ENCODE data around the gene MS4A10.

MS4A10 gene

DNA sequence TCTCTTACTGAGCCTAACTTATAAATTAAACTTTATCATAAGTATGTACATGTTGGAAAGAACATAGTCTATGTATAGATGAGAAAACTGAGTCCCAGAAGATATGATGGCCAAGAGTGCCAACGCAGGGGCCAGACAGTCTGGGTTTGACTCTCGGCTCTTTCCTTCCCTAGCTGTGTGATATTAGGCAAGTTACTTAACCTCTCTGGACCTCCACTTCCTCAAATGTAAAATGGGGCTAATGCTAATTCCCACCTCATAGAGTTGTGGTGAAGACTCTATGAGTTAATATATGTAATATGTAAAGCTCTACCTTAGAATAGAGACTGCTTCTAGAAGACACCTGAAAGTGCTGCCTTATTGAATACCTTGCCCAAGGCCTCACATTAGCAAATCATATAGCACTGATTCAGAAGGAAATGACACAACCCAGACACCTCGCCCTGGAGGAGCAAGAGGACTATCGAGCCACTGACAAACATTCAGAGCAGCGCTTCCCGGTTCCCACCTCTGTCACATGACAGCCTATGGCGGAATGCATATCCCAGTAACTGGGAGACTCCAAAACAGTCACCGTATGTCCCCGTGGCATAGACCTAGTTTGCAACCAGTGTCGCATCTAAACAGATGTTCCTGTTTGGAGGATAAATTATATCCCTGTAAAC lies 45.5 kb downstream of the MS4A10 start:
- no peak for DNase-seq

DNA sequence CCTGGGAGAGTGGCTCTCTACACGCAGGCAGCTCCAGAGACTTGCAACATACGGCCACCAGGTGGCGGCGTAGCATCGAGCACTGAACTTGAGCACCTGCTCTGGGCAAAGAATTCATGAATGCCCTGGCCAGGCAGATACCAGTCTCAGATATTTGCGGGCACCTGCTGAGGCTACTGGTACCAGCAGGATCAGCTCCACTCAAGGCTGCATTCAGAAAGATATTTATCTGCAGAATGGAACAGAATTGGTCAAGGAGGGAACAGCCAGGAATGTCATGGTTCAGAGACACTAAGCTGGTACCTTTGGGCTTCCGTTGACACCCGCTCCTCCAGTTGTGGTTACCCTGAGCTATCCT lies 46.0 kb downstream of the MS4A10 start:
- peak; percentile 81 for DNase-seq

DNA sequence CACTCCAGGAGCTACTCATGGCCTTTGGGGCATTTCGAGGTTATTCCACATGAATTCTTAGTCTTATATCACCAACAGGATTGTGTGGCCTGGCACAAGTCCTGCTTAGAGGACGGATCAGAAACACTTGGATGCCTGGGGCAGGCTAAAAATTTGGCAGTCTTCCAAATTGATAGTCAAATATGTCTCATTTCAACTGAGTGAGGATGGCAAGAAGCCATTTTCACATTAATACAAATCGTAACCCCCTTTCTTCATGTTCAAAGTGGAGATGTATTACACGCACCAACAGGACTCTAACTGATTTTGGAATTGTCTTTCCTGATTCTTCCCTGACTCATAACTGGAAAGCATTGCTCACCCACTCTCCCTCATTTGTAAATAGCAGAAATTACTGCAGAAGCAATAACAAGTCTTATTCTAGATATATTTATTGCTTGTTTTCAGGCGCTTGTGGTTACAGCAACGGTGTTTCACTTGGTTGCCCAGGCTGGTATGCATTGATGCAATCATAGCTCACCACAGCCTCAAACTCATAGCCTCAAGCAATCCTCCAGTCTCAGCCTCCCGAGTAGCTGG lies 46.5 kb downstream of the MS4A10 start:
- no peak for DNase-seq

DNA sequence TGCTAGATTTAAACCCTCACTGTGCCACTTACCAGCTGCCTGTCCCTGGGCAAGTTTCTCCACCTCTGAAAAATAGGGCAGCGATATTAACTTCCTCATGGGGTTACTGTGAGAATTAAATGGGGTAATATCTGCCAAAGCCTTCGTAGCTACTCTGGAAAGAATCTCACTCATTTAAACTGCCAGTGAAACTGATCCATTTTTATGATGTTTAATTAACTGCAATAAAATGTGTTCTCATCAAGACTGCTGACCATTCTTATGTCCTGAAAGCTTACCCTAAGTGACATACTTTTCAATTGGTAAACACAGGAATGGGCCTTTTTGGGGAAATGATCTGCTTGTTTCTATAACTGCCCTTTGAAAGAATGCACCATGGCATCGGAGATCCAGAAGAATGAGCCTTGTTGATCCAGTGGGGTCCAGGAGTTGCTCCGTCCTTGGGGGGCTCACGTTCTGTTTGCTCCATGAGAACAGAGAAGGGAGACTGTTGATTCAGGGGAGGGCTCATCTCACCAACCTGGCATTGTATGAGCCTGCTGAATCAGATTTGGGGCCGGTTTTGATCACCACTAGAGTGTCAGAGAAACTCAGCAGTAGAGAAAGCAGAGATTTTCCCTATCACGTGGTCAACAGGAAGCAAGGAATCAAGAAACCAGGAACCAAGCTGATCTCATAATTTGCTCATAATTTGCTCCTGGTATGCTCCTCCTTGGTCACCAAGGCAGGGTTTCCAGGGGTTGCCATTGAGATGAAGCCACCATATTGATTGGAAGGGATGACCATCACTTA lies 49.8 kb downstream of the MS4A10 start:
- no peak for DNase-seq

DNA sequence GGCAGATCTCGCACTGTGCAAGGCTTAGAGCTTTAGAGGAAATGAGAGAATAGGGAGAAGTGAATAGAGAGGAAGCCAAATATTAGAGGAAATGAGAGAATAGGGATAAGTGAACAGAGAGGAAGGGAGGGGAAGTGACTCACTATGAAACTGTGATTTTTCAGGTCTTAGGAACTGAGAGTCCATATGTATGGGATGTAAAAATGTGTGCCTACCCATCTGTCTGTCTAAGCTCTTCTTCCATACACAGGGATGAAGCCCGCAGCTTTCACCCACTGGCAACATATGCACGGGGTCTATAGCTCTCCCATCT lies 50.4 kb downstream of the MS4A10 start:
- DNase-seq: no peak

DNA sequence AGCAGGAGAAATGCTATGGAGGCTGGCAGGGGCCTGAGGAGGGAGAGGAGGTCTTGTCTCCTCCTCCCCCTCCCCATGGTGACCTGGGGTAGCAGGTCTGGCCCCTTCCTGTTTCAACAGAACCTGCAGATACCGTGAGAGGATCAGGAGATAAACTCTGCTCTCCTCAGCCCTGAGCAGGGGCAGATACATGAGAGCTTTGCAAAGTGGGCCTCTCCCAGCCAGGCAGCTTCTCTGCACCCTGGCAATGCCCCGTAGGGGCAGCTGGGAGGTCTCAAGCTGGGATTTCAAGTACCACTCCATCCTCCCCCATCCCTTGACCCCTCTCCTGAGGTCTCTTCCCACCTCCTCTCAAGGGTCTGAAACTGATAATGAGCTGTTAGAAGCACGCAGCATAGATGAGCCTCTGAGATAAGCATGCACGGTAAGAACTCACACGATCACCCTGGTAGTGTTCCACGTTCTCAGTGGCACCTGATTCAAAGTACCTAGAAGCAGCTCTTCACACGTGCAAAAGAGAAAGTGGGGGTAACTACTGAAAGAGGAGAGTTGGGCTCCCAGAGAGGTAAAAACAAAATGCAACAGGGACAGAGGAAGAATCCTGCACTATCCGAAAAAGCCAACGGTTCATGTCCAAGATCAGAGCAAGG lies 51.9 kb downstream of the MS4A10 start:
- no peak for DNase-seq

DNA sequence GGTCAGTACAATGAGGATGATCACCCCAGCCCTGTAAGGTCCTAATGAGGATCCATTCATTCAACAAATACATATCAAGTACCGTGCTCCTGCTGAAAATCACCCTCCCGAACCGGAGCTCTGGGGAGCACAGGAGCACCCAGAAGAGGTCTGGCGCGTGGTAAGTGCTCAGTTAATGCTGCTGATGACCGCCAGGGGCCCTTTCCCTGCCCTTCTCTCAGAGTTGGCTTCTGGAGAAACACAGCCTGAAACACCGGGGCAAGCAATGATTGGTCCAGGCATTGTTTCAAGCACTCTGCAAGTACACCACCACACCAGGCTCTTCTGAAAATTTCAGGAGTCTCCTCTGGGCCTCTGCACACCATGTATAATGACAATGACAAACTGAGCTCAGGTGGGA lies 53.0 kb downstream of the MS4A10 start:
- no peak for DNase-seq

DNA sequence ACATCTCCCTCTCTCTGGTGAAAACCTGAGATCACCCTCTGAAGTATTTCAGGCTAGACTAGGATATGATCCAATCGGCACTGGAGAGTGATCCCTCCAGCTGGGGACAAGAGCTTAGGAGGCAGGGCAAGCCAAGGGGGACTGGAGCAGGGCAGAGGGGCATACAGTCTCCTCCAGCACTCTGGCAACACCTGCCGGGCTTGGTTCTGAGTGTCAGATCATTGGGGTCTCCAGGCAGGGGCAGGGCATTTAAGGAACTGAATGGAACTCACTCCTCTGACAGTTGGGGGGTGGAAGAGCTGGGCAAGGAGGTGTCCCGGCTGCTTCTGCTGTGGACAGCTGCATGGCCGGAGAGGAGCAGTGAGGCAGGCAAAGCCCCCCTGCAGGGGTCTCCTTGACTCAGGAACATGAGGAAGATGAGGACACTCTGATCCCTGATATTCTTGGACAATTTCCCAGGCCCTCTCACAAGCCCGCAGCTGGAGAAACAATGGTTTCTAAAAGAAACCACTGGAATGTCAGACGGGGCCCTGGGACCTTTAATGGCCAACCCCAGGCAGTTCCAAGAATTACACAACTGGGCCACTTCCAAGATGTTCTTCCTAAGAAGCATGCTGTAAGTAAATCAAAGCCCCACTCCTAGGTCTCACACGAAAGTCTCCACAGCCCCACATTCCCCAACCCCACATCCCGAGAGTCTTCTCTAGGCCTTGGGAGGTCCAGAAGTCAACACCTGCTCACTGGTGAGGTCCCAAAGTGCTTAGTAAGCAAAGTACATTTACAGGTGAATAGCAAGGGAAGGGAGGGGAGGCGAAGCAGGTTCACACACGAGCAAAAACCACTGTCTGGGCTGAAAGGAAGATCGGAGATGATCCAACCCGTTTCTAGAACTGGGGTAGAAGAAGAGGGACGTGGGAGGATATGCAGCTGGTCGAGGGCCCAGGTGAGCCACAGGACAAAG lies 55.6 kb downstream of the MS4A10 start:
- DNase-seq: no peak

DNA sequence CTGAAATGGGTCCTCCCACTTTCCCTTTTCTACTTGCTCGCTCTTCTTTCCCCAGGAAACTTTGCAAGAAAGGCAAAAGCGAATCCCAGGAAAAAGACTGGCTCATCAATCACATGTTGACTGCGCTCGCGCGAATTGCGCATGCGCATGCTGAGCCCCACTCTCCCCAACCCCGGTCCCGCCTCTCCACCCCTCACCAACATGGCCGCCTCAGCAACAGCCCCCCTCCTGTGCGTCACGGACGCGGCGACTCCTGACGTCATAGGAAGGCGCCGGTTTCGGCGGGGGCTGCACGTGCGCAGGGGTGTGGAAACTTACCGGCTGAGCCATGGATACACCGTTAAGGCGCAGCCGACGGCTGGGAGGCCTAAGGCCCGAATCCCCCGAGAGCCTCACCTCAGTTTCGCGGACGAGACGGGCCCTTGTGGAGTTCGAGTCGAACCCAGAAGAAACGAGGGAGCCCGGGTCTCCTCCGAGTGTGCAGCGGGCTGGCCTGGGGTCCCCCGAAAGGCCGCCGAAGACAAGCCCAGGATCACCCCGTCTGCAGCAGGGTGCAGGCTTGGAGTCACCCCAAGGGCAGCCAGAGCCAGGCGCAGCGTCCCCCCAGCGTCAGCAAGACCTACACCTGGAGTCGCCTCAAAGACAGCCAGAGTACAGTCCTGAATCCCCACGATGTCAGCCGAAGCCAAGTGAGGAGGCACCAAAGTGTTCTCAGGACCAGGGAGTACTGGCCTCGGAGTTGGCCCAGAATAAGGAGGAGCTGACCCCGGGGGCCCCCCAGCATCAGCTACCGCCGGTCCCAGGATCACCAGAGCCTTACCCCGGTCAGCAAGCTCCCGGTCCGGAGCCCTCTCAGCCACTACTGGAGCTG lies 56.9 kb downstream of the MS4A10 start, which contains the start of gene CCDC86:
TSS of gene CCDC86 (plus strand) at position 317 of the 871 bp plus-strand sequence. CDS start at position 329, 12 bp downstream.
- DNase-seq: peak; percentile 95

DNA sequence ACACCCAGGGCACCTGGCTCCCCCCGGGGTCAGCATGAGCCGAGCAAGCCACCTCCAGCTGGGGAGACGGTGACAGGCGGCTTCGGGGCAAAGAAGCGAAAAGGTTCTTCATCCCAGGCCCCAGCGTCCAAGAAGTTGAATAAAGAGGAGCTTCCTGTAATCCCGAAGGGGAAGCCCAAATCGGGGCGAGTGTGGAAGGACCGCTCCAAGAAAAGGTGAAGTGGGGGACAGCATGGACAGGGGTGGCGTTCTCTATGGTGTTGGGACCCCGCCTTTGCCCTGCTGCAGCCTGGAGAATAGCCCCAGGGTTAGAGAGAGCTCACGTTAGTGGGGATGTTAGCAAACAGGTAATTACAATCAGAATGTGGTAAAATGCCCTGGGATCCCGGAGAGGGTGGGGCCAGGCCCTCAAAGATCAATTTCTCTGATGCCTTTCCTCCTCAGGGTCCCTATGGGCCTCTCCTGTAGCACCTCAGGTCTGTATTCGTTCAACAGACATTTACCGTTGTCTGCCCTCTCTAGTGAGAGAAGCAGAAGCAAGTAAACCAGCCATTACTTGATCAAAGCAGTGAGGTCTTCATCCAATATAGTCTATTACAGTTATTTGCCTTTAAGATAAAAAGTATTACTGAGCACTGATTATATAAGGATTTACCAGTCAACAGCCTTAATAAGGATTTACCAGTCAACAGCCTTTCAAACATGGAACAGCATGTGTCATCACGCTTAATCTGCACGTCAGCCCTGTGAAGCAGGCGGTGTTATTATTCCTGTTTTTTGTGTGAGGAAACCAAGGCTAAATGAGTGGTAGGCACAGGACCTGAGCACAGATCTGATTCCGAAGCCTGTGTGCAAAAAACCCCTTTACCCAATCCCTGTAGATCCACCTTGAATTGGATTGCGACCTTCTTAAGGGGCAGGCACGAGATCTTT lies 57.8 kb downstream of the MS4A10 start:
- peak; percentile 19 for DNase-seq

DNA sequence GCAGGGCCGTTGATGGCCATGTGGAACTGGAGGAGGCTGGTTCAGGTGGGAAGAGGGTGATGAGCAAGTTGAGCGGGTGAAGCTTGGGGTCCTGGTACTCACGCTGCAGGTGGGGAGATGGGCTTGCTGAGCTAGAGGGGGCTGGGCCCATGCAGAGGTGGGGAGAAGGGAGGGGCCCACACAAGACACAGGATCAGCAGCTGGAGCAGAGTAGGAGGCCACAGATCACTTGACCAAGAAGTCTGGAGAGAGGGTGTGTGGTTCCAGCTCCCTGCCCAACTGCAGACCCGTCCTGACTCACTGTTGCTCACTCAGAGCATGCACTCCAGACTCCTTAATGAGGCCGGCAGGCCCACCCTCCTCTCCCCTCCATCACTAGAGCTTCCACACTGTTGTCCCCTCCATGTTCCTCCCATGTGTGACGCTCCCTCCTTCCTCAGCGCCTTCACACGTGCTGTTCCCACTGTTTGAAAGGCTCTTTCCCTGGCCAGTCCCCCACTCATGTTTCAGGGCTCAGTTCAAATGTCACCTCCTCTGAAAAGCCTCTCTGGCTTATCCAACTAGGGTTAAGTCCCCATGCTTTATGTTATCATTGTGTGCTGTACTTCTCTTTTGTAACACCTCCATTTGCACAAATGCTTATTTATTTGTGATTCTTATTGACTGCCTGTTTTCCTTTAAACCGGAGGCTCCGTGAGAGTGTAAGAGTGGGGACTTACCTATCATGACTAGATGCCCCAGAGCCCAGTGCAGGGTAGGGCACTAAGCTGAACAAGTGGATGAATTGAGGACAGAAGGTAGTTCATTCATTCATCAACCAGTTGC lies 59.1 kb downstream of the MS4A10 start:
- DNase-seq: no peak

DNA sequence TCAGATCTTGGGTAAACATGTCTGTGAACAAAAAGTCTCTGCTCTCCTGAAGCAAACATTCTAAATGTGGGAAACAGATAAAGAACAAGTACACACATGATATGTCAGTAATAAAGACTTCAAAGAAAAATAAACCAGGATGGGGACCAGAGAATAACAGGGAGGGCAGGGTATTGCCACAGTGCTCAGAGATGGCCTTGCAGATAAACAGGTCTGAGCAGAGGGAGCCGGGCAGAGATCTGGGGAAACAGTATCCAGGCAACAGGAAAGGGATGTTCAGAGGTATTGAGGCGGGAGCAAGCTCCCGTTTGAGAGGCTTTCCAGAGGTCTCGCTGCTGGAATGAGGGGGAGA lies 59.7 kb downstream of the MS4A10 start:
- DNase-seq: no peak

DNA sequence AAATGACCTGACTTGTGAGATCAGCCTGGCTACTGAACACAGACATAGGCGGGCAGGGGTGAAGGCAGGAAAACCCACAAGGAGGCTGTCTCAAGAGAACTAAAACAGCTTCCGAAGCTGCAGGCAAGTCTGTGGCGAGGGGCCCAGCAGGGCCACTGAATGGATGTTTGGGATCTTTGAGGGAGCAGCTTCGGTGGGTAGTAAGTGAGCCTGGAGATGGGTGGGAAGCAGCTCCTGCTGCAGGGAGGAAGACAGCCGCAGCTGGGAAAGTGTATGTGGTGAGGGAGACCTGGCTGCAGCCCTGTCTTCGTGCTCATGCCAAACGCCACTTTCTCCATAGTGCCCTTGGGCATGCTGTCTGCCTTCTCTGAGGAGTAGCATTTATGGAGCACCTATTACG lies 60.2 kb downstream of the MS4A10 start:
- DNase-seq: no peak

DNA sequence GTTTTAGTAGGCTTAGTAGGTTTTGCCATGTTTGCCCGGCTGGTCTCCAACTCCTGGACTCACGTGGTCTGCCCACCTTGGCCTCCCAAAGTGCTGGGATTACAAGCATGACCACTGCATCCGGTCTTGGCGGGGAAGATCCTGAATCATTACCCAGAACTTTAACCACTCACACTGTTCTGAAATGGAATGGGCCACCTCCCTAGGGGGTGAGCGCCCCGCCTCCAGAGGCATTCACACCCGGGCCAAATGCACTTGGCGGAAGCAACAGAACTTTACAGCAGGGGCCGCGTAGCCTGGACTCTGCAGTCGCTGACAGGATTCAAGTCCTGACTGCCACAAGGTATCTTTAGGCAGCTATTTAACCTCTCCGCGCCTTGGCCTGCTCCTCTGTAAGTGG lies 62.1 kb downstream of the MS4A10 start:
- DNase-seq: no peak

DNA sequence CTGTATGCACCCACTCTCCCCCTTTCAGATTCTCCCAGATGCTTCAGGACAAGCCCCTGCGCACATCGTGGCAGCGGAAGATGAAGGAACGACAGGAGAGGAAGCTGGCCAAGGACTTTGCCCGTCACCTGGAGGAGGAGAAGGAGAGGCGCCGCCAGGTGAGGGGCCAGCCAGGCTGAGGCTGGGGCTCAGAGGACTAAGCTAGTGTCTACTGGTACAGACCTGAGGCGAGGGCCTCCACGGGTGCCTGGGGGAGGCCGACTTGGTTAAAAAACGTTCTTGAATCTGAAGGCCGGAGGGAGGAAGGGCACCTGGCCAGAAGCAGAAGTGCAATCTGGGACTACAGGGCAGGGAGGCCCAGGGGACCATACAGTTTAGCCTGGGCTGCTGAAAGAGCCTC lies 62.8 kb downstream of the MS4A10 start:
- no peak for DNase-seq

DNA sequence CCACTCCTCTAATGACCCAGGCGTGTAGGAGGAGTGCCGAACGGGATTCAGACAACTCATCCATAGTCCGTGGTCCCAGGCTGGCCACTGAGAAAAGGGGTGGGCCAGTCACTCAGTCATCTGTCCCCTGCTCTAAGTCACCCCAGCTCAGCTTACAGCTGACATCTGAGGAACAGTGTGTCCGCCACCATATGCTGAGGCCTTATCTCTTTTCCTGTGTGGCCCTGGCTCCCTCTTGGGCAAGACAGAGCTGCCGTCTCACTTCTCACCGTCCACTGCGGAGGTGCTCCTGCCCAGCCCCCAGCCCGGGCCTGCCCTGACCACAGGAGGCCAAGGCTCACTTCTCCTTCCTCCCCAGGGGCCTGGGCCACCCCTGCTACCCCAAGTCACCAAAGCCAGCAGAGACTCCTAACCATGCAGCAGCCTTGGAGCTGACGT lies 63.6 kb downstream of the MS4A10 start:
- no peak for DNase-seq

DNA sequence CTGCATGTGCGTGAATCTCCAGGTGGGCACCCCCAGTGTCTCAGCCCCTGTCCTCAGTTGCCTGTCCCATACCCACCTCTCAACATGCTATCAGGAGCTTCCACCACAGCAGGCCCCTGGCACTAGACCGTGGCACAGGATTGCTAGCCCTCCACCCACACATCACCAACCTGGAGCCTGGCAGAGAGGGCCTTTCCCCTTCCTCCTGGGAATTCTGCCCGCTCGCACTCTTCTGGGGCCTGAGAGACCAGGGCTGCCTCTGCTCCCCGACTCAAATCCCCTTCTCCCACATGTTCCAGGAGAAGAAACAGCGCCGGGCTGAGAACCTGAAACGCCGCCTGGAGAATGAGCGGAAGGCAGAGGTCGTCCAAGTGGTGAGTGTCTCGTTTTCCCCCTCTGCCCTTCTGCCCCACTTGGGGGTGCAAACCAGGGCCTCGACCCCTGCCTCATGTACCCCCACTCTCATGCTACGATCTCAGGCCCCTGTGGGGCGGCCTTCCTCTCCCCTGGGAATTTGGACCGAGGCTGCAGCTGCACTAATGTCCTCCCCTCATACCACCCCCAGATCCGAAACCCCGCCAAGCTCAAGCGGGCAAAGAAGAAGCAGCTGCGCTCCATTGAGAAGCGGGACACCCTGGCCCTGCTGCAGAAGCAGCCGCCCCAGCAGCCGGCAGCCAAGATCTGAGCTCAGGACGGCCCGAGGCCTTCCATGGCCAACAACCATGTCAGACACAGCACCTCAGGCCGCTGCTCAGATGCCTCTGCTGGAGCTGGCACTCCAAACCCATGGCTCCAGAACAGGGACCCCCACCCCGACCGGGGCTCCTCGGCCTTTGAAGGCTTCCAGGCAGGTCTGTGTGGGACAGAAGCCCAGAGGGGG lies 64.7 kb downstream of the MS4A10 start:
- no peak for DNase-seq

All from NCI-H146 (cell line).